ENCODE results near the gene ERCC2.

Gene ERCC2

DNA sequence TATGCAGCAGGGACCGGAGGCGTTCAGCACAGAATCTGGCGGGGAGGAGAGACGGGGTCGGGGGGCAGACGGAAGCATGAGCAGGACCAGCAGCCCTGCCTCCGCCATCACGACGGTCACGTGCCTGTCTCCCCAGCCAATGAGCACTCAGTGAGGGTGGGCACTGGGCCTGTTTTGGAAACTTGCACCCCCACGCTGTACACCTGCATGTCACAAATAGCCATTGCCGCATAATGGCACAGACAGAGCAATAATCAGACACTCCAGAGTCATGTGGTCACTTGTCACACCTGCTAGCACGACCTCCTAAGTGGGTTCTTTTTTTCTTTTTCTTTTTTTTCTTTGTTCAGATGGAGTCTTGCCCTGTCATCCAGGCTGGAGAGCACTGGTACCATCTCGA lies 8.8 kb downstream of the ERCC2 start:
- TF ChIP-seq, protein P1, sequence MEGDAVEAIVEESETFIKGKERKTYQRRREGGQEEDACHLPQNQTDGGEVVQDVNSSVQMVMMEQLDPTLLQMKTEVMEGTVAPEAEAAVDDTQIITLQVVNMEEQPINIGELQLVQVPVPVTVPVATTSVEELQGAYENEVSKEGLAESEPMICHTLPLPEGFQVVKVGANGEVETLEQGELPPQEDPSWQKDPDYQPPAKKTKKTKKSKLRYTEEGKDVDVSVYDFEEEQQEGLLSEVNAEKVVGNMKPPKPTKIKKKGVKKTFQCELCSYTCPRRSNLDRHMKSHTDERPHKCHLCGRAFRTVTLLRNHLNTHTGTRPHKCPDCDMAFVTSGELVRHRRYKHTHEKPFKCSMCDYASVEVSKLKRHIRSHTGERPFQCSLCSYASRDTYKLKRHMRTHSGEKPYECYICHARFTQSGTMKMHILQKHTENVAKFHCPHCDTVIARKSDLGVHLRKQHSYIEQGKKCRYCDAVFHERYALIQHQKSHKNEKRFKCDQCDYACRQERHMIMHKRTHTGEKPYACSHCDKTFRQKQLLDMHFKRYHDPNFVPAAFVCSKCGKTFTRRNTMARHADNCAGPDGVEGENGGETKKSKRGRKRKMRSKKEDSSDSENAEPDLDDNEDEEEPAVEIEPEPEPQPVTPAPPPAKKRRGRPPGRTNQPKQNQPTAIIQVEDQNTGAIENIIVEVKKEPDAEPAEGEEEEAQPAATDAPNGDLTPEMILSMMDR (IDR thresholded peaks at IDR 0.05; ENCODE audit: insufficient read depth, low read depth, low read length, missing control alignments), result no peak
- DNase-seq (ENCODE audit: low read depth), result no peak
- no peak overlapping the region for H3K4me3 ChIP-seq (ENCODE audit: low read length)

DNA sequence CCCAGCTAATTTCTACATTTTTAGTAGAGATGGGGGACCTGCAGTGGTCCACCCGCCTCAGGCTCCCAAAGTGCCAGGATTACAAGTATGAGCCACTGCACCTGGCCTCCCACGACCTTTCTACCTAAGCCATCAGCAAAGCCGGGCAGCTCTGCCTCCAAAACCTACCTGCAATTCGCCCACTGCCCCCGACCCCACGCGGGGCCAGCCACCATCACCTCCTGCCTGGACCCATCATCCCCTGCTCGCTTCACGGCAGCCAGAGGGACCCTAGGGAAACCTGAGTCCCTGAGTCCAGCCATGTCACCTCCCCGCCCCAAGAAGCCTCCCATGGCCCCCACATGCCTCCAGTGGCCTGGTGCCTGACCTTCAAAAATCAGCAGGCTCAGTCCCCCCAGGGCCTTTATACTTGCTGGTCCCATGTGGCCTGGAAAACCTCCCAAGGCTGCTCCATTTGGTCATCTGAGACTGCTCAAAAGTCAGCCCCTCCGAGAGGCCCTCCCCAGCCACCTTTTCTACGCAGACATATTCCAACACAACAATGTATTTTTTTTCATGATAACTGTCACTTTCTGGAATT lies 12.1 kb downstream of the ERCC2 start:
- H3K4me3 ChIP-seq (ENCODE audit: low read length), result no peak overlapping the region
- TF ChIP-seq, protein P1 (IDR thresholded peaks at IDR 0.05; ENCODE audit: insufficient read depth, low read depth, low read length, missing control alignments), result no peak
- DNase-seq (ENCODE audit: low read depth), result no peak

DNA sequence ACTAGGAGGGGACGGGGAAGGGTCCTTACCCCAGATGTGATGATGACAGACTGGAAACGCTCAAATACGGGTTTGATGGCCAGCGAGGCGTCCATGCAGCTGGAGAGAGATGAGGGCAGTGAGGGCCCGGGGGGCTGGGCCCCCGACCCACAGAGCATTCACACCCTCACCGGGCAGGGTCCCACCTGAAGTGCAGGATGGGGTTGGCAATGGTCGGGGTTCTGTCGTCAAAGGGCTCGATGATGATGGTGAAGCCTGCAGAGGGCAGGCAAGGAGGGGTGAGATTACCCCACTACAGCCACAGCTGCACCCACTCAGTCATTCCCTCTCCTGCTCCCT lies 13.0 kb downstream of the ERCC2 start:
- DNase-seq (ENCODE audit: low read depth), result no peak
- TF ChIP-seq, protein P1 (IDR thresholded peaks at IDR 0.05; ENCODE audit: insufficient read depth, low read depth, low read length, missing control alignments), result no peak
- no peak overlapping the region for H3K4me3 ChIP-seq (ENCODE audit: low read length)

DNA sequence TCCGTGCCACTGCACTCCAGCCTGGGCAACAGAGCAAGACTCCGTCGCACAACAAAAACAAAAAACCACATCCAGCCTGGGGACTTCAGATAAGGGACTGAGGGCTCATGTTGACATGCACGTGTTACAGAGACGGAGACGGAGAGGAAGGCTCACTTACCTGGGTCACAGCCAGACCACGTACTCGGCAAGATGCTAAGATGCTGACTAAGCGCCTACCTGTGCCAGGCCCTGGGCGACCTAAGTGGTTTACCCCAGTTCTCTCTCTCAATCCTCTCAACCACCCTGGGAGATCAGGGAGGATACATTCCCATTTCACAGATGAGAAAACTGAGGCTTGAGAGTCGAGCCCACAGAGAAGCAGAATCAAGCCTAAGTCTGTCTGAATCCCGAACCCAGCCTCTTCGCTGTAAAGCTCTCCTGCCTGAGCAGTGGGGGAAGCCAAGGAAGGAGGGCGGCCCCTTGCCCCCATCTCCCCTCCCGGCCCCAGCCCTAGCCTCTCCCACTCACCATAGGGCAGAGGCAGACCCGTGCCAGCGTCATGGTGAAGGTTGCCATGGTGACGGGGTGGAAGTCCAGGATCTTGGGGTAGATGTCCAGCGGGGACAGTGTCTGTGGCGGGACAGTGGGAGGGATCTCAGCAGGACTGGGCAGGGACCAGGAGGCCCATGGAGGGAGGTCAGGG lies 13.5 kb downstream of the ERCC2 start:
- H3K4me3 ChIP-seq (ENCODE audit: low read length), result no peak overlapping the region
- TF ChIP-seq, protein P1 (IDR thresholded peaks at IDR 0.05; ENCODE audit: insufficient read depth, low read depth, low read length, missing control alignments), result no peak
- no peak for DNase-seq (ENCODE audit: low read depth)

DNA sequence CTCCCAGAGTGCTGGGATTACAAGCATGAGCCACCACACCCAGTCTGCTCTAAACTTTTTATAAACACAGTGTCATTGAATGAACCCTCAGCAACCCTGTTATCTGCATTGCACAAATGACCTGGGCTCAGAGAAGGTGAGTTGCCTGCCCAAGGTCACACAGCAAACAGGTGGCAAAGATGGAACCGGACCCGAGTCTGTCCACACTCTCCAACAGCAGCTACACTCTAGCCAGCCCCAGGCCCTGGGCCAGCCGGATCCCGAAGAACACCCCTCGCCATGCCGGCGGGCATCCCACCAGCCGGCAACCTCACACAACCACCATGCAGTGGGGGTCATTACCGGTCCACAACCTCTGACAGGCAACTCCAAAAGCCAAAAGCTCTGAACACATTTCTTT lies 14.5 kb downstream of the ERCC2 start:
- no peak for DNase-seq (ENCODE audit: low read depth)
- TF ChIP-seq, protein P1 (IDR thresholded peaks at IDR 0.05; ENCODE audit: insufficient read depth, low read depth, low read length, missing control alignments), result no peak
- H3K4me3 ChIP-seq (ENCODE audit: low read length), result no peak overlapping the region

DNA sequence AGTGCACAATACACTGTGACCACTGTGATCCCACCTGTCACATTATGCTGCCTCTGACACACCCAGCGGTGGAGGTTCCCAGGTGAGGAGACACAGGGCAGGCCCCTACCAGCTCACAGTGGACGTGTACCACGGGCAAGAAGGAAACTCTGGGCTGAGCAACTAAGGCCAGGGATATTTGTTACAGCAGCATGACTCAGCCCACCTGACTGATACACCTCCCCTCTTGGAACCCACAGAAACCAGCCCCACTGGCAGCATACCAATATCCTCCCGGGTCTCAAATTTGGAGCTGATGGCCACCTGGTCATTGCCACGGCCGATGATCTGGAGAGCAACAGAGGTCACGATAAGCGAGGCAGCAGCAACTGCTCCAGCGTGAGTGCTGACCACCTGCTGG lies 15.0 kb downstream of the ERCC2 start:
- TF ChIP-seq, protein P1 (IDR thresholded peaks at IDR 0.05; ENCODE audit: insufficient read depth, low read depth, low read length, missing control alignments), result no peak
- DNase-seq (ENCODE audit: low read depth), result no peak
- H3K4me3 ChIP-seq (ENCODE audit: low read length), result no peak overlapping the region
